Transverse colon (tissue), 4 donors: ENCODE measurements around the gene WDR5. TPM values are rescaled to one million over a fixed set of nuclear protein-coding genes. Genes with fewer than 3 reads are reported as not detected.

Source experiments
- DNase-seq: peaks from one replicate; pipeline ENCODE4 v3.0.0-alpha.2; 2019
- H3K27ac ChIP-seq, 4 donors: fragments of 200-600 bp; sonication (generic); 2 replicates each; pipeline ENCODE4 v1.5.1; 2016 to 2018; ENCODE audit warnings: inconsistent platforms in 4 of 4
- H3K27me3 ChIP-seq: fragments of 200-600 bp; sonication (generic); 2 replicates; pipeline ENCODE4 v1.5.1; 2017; ENCODE audit warnings: inconsistent platforms
- H3K36me3 ChIP-seq, 4 donors: fragments of 200-600 bp; sonication (generic); 2 replicates each; pipeline ENCODE4 v1.5.1; 2017 to 2019; ENCODE audit warnings: inconsistent platforms in 4 of 4
- H3K4me1 ChIP-seq, 4 donors: fragments of 200-600 bp; sonication (generic); 2 replicates each; pipeline ENCODE4 v1.5.1; 2017 to 2020; ENCODE audit warnings: inconsistent platforms in 4 of 4
- H3K4me3 ChIP-seq, 4 donors: fragments of 200-600 bp; sonication (generic); 1 replicate in 1 of 4; 2 replicates in 3 of 4; pipeline versions ENCODE4 v1.5.1 to v1.6.1; 2017 to 2019; ENCODE audit warnings: inconsistent platforms in 4 of 4
- H3K9me3 ChIP-seq, 2 donors: fragments of 200-600 bp; sonication (generic); 2 replicates each; pipeline ENCODE4 v1.5.1; 2017 to 2019; ENCODE audit warnings: inconsistent platforms in 2 of 2
- EP300 ChIP-seq: sonication (generic); formaldehyde crosslinking; IDR thresholded peaks from one replicate; pipeline ENCODE4 v1.6.1; 2017; ENCODE audit warnings: antibody characterized with exemption, low read depth
- POLR2A ChIP-seq: fragments of 450-650 bp; IDR thresholded peaks from one replicate; pipeline ENCODE4 v1.6.1; 2016; ENCODE audit warnings: antibody characterized with exemption, mild to moderate bottlenecking, moderate library complexity
- POLR2AphosphoS5 ChIP-seq, 3 donors: sonication (generic); formaldehyde crosslinking; IDR thresholded peaks; one replicate each; pipeline ENCODE4 v1.6.1; 2016; ENCODE audit warnings: antibody characterized with exemption in 3 of 3
- WGBS, 2 donors: methylation state at CpG; one replicate each; pipeline ENCODE4 v1.1.5; 2018; ENCODE audit warnings: low coverage in 1 of 2; 5-methylcytosine and 5-hydroxymethylcytosine counted together
- in situ Hi-C, 4 donors: fragments of 200-750 bp; cut with MboI; loops; one replicate each; pipeline versions ENCODE4 v1.15.0 to v1.15.1; 2017; ENCODE audit warnings: low sequenced_read_pairs in 3 of 4, low pct_ligation_motif_present in 1 of 4, low pct_unique_long_range_greater_than_20kb in 1 of 4
- intact Hi-C: fragments of 100-400 bp; cut with DNase I; formaldehyde crosslinking; loops from one replicate; pipeline ENCODE4 v1.15.1; 2023; ENCODE audit warnings: low total_unique reads
- total RNA-seq, 4 donors: library from RNA; depleted of rRNA; stranded (reverse); fragments of >200 nt; gene quantifications; one replicate each; pipeline ENCODE4 v1.1.0, GENCODE V29; 2016
- TF ChIP-seq, protein P1 (sequence below), 5 experiments: fragments of 200-600 bp in 3 of 5; fragments of 450-650 bp in 2 of 5; sonication (generic) in 3 of 5; IDR thresholded peaks; 1 replicate in 2 of 5; 2 replicates in 3 of 5; pipeline ENCODE4 v1.5.1; 2016 to 2017; ENCODE audit warnings: antibody characterized with exemption in 5 of 5, inconsistent platforms in 3 of 5, mild to moderate bottlenecking in 2 of 5, moderate library complexity in 1 of 5

Gene WDR5
- total RNA-seq, 4 donors from 2014 or later: 8.2 to 95.7 (median 16.3) TPM

DNA sequence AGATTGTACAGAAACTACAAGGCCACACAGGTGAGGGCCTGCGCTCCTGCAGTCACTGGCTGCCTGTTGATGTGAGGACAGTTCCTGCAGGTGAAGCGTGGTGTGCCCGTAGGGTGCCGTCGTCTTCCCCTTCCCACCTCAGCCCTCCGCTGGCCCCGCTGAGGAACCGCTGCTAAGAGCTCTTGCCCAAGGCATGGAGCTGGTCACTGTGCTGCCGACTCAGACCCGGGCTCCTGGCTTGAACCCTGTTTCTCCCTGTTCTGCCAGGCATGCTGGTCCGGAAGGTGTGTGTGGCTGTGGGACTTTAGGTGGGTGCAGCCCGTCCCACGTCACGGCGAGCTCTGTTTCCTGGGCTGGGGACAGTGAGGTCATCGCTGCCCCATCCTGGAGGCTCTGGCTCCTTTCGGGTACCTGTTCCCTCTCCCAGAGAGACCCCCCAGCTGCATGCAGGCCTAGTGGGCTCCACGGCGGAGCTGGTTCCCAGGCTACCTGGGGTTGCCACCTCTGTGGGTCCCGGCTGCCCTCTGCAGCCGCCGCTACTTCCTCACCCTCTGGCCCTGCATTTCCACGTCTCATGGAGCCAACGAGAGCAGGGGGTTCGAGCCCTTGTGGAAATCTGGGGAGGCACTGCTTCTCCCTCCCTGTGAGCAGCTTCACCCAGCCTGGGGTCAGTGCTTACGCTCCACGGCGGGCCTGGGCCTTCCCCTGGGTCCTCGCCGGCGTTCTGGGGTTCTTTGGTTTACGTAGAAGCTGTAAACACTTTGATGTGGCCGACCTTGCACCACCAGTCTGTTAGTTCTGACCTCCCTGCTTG lies 20.9 kb downstream of the WDR5 start:
- Histone ChIP-seq H3K27me3 (no peaks in the 10 kb centered on the region), H3K4me1 (no peaks in the 10 kb centered on the region), H3K36me3 (peaks cover 0 to 49% (median 18%) of the 10 kb centered on the region in 4 donors), H3K4me3 (no peak overlapping the region), H3K27ac (no peak overlapping the region), H3K9me3 (no peaks in the 10 kb centered on the region)
- TF ChIP-seq, protein P1, sequence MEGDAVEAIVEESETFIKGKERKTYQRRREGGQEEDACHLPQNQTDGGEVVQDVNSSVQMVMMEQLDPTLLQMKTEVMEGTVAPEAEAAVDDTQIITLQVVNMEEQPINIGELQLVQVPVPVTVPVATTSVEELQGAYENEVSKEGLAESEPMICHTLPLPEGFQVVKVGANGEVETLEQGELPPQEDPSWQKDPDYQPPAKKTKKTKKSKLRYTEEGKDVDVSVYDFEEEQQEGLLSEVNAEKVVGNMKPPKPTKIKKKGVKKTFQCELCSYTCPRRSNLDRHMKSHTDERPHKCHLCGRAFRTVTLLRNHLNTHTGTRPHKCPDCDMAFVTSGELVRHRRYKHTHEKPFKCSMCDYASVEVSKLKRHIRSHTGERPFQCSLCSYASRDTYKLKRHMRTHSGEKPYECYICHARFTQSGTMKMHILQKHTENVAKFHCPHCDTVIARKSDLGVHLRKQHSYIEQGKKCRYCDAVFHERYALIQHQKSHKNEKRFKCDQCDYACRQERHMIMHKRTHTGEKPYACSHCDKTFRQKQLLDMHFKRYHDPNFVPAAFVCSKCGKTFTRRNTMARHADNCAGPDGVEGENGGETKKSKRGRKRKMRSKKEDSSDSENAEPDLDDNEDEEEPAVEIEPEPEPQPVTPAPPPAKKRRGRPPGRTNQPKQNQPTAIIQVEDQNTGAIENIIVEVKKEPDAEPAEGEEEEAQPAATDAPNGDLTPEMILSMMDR (IDR thresholded peaks at IDR 0.05): no peak
- TF ChIP-seq EP300: no peak
- TF ChIP-seq POLR2A: no peak
- no peak for TF ChIP-seq POLR2AphosphoS5 (IDR thresholded peaks at IDR 0.05)
- 92% methylated on average over 33 of the region's 33 CpGs; no CpG with 5 or more reads in 1 of the 2 donors for WGBS, 2 donors
- intact Hi-C loops: no loop called here
- in situ Hi-C loops: loop anchor here in 1 of 4 donors (25.0 kb wide), 1 partner anchor 581 kb away; no protein-coding TSS in a partner anchor
- no peak for DNase-seq

DNA sequence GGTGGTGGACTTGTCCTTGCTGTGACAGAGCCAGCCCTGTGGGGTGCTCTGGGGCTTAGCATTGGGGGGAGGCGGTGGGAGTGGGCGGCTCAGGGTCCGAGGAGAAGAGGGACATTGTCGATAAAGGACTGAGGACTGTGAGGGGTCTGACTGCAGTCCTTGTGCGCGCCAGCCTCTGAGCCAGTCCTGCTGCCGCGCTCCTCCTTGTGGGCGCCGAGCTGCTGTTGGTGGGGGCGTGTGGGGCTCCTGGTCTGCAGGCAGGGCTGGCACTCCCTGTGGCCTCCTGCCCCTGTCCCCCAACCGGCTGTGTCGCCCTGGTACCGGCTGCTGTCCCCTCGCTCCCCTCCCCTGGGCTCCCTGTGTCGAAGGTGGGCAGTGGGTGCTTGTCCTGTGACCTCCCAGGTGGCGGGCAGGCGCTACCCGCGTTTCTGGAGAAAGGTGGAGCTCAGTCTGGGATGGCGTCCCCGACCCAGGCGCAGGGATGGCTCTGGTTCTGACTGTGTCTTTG lies 21.6 kb downstream of the WDR5 start:
- 97 to 98% methylated on average over 8 to 22 of the region's 23 CpGs for WGBS, 2 donors
- H3K36me3 ChIP-seq: peaks cover 0 to 45% (median 17%) of the 10 kb centered on the region in 4 donors

DNA sequence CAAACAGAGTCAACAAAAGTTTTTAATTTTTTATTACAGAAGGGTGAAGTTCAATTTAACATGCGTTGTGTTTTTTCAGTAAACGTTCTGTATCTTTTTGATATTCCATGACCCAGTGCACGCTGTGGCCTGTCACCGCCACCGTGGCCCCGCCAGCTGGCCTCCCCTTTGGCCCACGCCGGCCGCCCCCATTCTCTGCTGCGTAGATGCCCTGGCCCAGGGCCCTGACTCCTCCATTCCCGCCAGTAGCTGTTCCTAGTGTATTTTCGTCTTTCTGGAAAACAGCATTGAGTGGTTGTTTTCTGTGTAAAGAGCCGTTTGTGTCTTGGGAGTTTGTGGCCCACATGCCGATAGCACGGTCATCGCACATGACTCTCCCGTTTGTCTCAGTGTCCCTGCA lies 22.4 kb downstream of the WDR5 start:
- Histone ChIP-seq H3K27ac (no peak overlapping the region), H3K36me3 (peaks cover 0 to 45% (median 17%) of the 10 kb centered on the region in 4 donors), H3K9me3 (no peaks in the 10 kb centered on the region), H3K4me1 (peaks cover 4 to 11% (median 9%) of the 10 kb centered on the region in 4 donors), H3K27me3 (no peaks in the 10 kb centered on the region), H3K4me3 (no peak overlapping the region)
- intact Hi-C loops (no loop called here), in situ Hi-C loops (loop anchor here in 1 of 4 donors (25.0 kb wide), 1 partner anchor 579 kb away; no protein-coding TSS in a partner anchor)
- TF ChIP-seq POLR2AphosphoS5 (IDR thresholded peaks at IDR 0.05) (no peak), POLR2A (no peak), EP300 (no peak)
- TF ChIP-seq, protein P1 (IDR thresholded peaks at IDR 0.05): no peak
- no peak for DNase-seq
- 85 to 86% methylated on average over 5 to 17 of the region's 17 CpGs for WGBS, 2 donors

More for the DNA sequence above, 21.6 kb downstream of the WDR5 start:
- Histone ChIP-seq H3K4me3 (no peak overlapping the region), H3K9me3 (no peaks in the 10 kb centered on the region), H3K4me1 (peaks cover 0 to 3% (median 1%) of the 10 kb centered on the region in 4 donors), H3K27ac (no peak overlapping the region), H3K27me3 (no peaks in the 10 kb centered on the region)
- no peak for DNase-seq
- in situ Hi-C loops: loop anchor here in 1 of 4 donors (25.0 kb wide), 1 partner anchor 580 kb away; no protein-coding TSS in a partner anchor
- TF ChIP-seq POLR2A: no peak
- no peak for TF ChIP-seq EP300
- TF ChIP-seq POLR2AphosphoS5 (IDR thresholded peaks at IDR 0.05): no peak
- TF ChIP-seq, protein P1 (IDR thresholded peaks at IDR 0.05): no peak
- intact Hi-C loops: no loop called here

DNA sequence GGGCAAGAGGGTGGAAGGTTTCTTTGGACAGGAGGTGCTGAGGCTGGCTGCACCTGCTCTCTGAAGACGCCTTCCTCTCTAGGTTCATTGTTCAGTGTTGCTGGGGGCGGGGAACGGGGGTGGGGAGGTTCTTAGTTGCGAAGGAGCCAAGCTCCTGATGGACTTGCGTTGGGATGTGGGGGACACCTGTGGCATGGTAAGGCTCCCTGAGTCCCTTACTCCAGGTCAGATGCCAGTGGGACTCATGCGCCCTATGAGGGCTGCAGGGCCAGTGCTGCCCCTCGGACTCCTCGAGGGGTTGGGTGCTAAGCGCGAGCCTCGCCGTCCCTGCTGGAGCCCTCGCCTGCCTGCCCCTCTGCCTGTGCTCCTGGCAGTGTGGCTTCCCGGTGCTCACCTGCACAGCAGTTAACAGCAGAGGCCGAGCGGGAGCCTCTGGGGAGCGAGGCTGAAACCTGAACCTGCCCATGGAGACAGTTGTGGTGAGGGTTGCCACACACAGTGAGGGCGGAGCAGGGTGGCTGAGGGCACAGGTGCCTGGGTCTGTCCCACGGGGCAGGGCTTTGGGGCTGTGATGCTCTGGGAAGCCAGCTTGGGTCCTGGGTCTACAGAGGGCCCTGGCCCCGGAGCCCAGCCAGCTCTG lies 23.0 kb downstream of the WDR5 start:
- no peak for TF ChIP-seq POLR2AphosphoS5 (IDR thresholded peaks at IDR 0.05)
- no peak for TF ChIP-seq EP300
- TF ChIP-seq POLR2A: no peak
- TF ChIP-seq, protein P1 (IDR thresholded peaks at IDR 0.05): no peak
- in situ Hi-C loops: loop anchor here in 1 of 4 donors (25.0 kb wide), 1 partner anchor 578 kb away; no protein-coding TSS in a partner anchor
- DNase-seq: no peak
- Histone ChIP-seq H3K4me1 (peaks cover 4 to 16% (median 13%) of the 10 kb centered on the region in 4 donors), H3K27ac (no peak overlapping the region), H3K27me3 (no peaks in the 10 kb centered on the region), H3K36me3 (peaks cover 0 to 40% (median 17%) of the 10 kb centered on the region in 4 donors), H3K9me3 (no peaks in the 10 kb centered on the region), H3K4me3 (no peak overlapping the region)
- intact Hi-C loops: no loop called here
- WGBS, 2 donors: 85% methylated on average over 20 of the region's 20 CpGs; no CpG with 5 or more reads in 1 of the 2 donors
